ENCODE measurements around the gene LTBP1. TPM values are rescaled to one million over a fixed set of nuclear protein-coding genes. Genes with fewer than 3 reads are reported as not detected.
A peak's percentile ranks its signal among the peaks of the same experiment; 100 is the strongest.

The LTBP1 gene
- total RNA-seq, 1 donor from 2014 or later, result 327 TPM

GRCh38 chr2:33205693-33206434 is 259.1 kb downstream of the LTBP1 start:
- no peak for TF ChIP-seq CTCF (IDR thresholded peaks at IDR 0.05; ENCODE audit: unreplicated experiment)
- Mint-ChIP-seq H3K4me3 (ENCODE audit: unreplicated experiment) (no peak overlapping the region), H3K27me3 (ENCODE audit: unreplicated experiment) (peaks cover 2% of the 10 kb centered on the region), H3K27ac (ENCODE audit: unreplicated experiment) (no peak overlapping the region), H3K4me1 (ENCODE audit: unreplicated experiment) (peaks cover 23% of the 10 kb centered on the region), H3K9me3 (ENCODE audit: unreplicated experiment) (no peaks in the 10 kb centered on the region), H3K36me3 (ENCODE audit: low read depth, unreplicated experiment) (peaks cover 17% of the 10 kb centered on the region)
- DNase-seq (ENCODE audit: low spot score), result no peak

- H3K36me3 Mint-ChIP-seq (ENCODE audit: low read depth, unreplicated experiment), result peaks cover 17% of the 10 kb centered on the region
- H3K9me3 Mint-ChIP-seq (ENCODE audit: unreplicated experiment), result no peaks in the 10 kb centered on the region
- H3K27me3 Mint-ChIP-seq (ENCODE audit: unreplicated experiment), result peaks cover 4% of the 10 kb centered on the region
- no peak overlapping the region for H3K27ac Mint-ChIP-seq (ENCODE audit: unreplicated experiment)
- no peak for TF ChIP-seq CTCF (IDR thresholded peaks at IDR 0.05; ENCODE audit: unreplicated experiment)
- peaks cover 31% of the 10 kb centered on the region for H3K4me1 Mint-ChIP-seq (ENCODE audit: unreplicated experiment)
- DNase-seq (ENCODE audit: low spot score), result no peak
- H3K4me3 Mint-ChIP-seq (ENCODE audit: unreplicated experiment), result no peak overlapping the region
Measured at GRCh38 chr2:33207151-33207740, 260.5 kb downstream of the LTBP1 start.

- Mint-ChIP-seq H3K4me3 (ENCODE audit: unreplicated experiment) (no peak overlapping the region), H3K36me3 (ENCODE audit: low read depth, unreplicated experiment) (peaks cover 20% of the 10 kb centered on the region), H3K27me3 (ENCODE audit: unreplicated experiment) (peaks cover 4% of the 10 kb centered on the region), H3K27ac (ENCODE audit: unreplicated experiment) (no peak overlapping the region), H3K9me3 (ENCODE audit: unreplicated experiment) (no peaks in the 10 kb centered on the region), H3K4me1 (ENCODE audit: unreplicated experiment) (peaks cover 41% of the 10 kb centered on the region)
- TF ChIP-seq CTCF (IDR thresholded peaks at IDR 0.05; ENCODE audit: unreplicated experiment), result no peak
- DNase-seq (ENCODE audit: low spot score), result no peak
Measured at GRCh38 chr2:33208400-33208799, 261.6 kb downstream of the LTBP1 start.

- H3K4me3 Mint-ChIP-seq (ENCODE audit: unreplicated experiment), result no peak overlapping the region
- DNase-seq (ENCODE audit: low spot score), result no peak
- H3K27ac Mint-ChIP-seq (ENCODE audit: unreplicated experiment), result peak overlapping the region; percentile 2
- peaks cover 49% of the 10 kb centered on the region for H3K4me1 Mint-ChIP-seq (ENCODE audit: unreplicated experiment)
- no peak for TF ChIP-seq CTCF (IDR thresholded peaks at IDR 0.05; ENCODE audit: unreplicated experiment)
- H3K9me3 Mint-ChIP-seq (ENCODE audit: unreplicated experiment), result no peaks in the 10 kb centered on the region
- peaks cover 28% of the 10 kb centered on the region for H3K36me3 Mint-ChIP-seq (ENCODE audit: low read depth, unreplicated experiment)
- peaks cover 4% of the 10 kb centered on the region for H3K27me3 Mint-ChIP-seq (ENCODE audit: unreplicated experiment)
Measured at GRCh38 chr2:33209976-33210375, 263.2 kb downstream of the LTBP1 start.

- no peak for TF ChIP-seq CTCF (IDR thresholded peaks at IDR 0.05; ENCODE audit: unreplicated experiment)
- H3K36me3 Mint-ChIP-seq (ENCODE audit: low read depth, unreplicated experiment), result peaks cover 25% of the 10 kb centered on the region
- H3K9me3 Mint-ChIP-seq (ENCODE audit: unreplicated experiment), result no peaks in the 10 kb centered on the region
- peak overlapping the region; percentile 22 for H3K4me3 Mint-ChIP-seq (ENCODE audit: unreplicated experiment)
- peaks cover 49% of the 10 kb centered on the region for H3K4me1 Mint-ChIP-seq (ENCODE audit: unreplicated experiment)
- H3K27ac Mint-ChIP-seq (ENCODE audit: unreplicated experiment), result peak overlapping the region; percentile 2
- DNase-seq (ENCODE audit: low spot score), result no peak
- H3K27me3 Mint-ChIP-seq (ENCODE audit: unreplicated experiment), result peaks cover 4% of the 10 kb centered on the region
Measured at GRCh38 chr2:33210626-33211025, 263.9 kb downstream of the LTBP1 start.
